C4-2B (cell line): ENCODE results near the gene SEMG1.
A peak's percentile ranks its signal among the peaks of the same experiment; 100 is the strongest.

Experiments used
- H3K27ac ChIP-seq: fragments of 450-650 bp; 2 replicates; pipeline ENCODE4 v1.5.1; 2017
- ZFX ChIP-seq: fragments of 450-650 bp; IDR thresholded peaks from 2 replicates; pipeline ENCODE4 v1.6.1; 2017
- TF ChIP-seq, protein P1 (sequence below): fragments of 450-650 bp; conservative IDR thresholded peaks from 2 replicates; pipeline ENCODE4 v1.5.1; 2017; ENCODE audit warnings: mild to moderate bottlenecking

The SEMG1 gene

DNA sequence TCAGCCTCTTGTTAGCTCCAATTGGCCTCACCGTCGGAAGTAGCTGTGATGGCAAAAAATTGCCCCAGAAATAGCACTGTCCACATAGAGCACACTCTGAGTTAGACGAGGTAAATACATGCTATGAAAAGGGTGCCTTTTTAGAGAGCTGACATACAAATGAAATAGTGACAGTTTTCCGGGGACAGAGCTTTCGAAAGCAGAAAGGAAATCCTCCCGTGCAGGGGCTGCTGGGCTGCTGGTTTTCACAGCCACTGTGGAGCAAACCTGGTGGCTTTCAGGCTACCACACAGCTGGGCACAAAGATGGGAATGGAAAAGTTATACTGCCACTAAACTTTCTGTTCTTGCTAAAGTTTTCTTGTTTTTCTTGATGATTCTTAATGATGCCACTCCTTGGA lies 39.3 kb downstream of the SEMG1 start:
- no peak overlapping the region for H3K27ac ChIP-seq
- TF ChIP-seq, protein P1, sequence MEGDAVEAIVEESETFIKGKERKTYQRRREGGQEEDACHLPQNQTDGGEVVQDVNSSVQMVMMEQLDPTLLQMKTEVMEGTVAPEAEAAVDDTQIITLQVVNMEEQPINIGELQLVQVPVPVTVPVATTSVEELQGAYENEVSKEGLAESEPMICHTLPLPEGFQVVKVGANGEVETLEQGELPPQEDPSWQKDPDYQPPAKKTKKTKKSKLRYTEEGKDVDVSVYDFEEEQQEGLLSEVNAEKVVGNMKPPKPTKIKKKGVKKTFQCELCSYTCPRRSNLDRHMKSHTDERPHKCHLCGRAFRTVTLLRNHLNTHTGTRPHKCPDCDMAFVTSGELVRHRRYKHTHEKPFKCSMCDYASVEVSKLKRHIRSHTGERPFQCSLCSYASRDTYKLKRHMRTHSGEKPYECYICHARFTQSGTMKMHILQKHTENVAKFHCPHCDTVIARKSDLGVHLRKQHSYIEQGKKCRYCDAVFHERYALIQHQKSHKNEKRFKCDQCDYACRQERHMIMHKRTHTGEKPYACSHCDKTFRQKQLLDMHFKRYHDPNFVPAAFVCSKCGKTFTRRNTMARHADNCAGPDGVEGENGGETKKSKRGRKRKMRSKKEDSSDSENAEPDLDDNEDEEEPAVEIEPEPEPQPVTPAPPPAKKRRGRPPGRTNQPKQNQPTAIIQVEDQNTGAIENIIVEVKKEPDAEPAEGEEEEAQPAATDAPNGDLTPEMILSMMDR, result no peak
- no peak for TF ChIP-seq ZFX

DNA sequence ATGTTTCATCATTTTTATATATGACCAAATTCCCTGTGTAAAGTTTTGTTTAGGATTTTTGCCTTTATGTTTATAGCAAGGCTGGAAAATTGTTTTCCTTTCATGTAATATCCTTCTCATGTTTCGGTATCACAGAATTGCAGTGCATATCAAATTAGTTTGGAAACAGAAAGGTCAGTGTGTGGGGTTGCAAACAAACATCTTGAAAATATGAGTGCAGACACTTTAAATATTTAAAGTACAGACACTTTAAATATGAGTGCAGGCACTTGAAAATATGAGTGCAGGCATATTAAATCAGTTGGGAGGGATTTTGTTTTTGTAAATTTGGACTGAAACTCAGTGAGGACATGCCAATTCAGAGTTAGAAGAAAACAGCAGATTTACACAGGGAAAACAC lies 41.0 kb downstream of the SEMG1 start:
- H3K27ac ChIP-seq, result no peak overlapping the region
- no peak for TF ChIP-seq ZFX
- TF ChIP-seq, protein P1, result no peak

DNA sequence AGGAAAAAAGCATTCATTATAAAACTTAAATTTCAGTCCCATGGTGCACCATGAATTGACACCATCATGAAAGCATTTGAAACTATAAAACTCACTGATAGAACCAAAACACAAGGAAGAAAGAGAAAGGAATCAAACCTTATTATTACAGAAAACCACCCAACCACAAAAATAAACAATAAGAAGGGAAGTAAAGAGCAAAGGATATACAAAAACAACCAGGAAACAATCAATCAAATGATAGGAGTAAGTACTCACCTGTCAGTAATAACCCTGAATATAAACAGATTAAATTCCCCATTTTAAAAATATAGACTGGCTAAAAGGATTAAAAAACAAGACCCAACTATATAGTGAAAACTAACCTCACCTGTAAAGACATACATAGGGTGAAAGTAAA lies 41.8 kb downstream of the SEMG1 start:
- no peak overlapping the region for H3K27ac ChIP-seq
- no peak for TF ChIP-seq ZFX
- TF ChIP-seq, protein P1, result no peak

DNA sequence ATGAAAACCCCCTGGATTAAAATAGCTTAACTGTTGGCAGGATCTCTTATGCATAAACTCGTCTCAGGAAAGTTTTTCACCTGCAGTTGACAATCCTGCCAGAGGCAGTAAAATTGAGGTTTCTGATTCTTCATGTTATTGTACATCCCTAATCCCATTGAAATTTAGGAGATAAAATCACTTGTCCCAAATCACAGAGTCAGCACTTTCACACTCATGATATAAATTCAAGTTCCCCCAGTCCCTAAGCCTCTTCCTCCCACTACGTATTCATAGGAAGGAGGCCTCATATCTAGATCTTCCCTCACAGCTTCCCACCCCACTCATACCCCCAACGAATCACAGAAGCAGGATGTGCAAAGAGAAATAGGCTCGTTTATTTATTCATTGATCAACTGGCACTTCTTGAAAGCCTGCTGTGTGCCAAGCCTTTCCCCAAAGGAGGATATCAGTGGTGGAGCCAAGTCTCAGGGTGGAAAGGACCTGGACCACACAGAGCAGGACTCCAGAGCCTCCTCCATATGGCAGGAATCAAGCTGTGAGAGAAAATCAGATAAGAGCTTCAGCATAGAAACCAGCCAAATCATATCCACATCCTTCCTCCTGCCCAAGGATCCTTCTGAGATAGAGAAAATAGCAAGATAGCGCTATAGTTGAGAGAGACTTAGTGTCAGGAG lies 45.2 kb downstream of the SEMG1 start:
- peak overlapping the region; percentile 66; the same call in 1 of the 2 replicates for H3K27ac ChIP-seq
- TF ChIP-seq, protein P1, result no peak
- no peak for TF ChIP-seq ZFX

DNA sequence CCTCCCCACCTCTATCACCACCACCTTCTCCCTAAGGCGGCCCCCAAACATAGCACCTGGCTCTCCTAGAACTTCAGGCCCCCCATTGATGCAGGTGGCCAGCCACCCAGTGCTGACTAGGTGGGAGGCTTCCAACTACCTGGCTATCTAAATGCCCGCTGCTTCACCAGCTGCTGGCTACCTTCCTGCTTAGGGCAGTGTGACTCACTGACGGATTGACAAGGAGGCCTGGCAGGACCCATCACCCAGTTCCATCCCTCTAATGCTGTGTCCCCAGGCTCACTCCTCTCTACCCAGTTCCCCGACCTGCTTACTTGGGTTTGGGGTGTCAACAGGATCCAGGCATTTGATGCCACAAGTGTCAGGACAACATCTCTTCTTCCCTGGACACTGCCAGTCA lies 46.4 kb downstream of the SEMG1 start:
- H3K27ac ChIP-seq, result peak overlapping the region; percentile 66
- TF ChIP-seq, protein P1, result no peak
- no peak for TF ChIP-seq ZFX

DNA sequence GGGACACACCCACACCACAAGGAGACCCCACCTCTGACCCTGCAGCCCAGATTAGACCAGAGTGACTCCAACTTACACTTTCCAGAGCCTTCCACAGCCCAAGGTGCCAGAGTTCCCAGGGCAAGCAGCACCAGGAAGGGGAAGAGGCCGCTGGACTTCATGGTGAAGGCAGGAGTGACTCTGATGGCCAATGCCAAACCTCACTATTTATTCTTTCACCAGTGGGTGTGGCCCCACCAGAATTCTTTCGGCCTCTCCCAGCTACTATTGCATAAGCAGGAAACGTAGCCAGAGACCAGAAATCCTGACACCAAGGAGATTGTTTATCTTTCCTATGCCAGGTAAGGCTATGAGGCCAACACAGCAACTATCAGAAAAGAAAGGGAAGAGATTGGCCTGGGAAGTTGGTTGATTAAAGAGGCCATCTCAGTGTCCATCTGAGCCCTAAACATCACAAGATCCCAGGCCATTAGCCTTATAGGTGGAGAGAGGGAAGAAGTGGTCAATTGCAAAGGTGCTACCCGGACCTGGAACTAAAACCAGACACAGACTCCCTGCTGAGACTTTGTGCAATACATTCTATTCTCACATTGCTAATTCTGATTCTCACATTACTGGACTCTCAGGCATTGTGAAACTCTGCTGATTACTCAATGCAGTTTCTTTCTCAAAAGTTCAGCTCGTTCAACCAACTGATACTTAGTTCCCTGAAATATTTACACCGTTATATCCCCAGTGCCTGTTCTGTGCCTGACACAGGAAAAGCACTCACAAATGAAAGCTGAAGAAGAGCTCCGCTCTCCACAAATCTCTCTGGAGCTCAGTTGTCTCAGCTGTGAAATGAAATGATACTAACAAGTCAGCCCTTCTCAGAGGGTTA lies 47.8 kb downstream of the SEMG1 start, which contains the start of gene SLPI:
TSS of gene SLPI (minus strand) at position 182 of the 880 bp plus-strand sequence. CDS start at position 161, 21 bp downstream.
- TF ChIP-seq, protein P1, result no peak
- TF ChIP-seq ZFX, result no peak
- peak within 1 kb of the TSS; percentile 66 for H3K27ac ChIP-seq

DNA sequence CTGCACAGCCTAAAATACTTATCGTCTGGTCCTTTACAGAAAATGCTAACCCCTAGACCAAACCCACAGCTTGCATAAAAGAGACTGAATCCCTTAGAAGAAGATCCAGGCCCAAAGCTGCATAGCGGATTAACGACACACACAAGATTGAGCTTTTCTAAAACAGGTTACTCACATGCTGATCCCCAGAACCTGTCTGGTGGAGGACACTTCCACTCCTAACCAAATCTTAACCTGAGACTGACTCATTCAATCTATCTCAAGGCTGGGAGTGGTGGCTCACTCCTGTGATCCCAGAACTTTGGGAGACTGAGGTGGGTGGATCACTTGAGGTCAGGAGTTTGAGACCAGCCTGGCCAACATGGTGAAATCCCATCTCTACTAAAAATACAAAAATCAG lies 50.3 kb downstream of the SEMG1 start:
- no peak for TF ChIP-seq ZFX
- TF ChIP-seq, protein P1, result no peak
- H3K27ac ChIP-seq, result no peak overlapping the region
